Measurements from ENCODE around the gene TMPRSS11E.

Gene TMPRSS11E

GRCh38 chr4:68430337-68430736 lies 16.9 kb upstream of the TMPRSS11E start:
- Histone ChIP-seq H3K9ac (ENCODE audit: low read length) (no peak overlapping the region), H3K36me3 (ENCODE audit: control insufficient read depth, insufficient read depth, low read length) (no peaks in the 10 kb centered on the region), H3K4me1 (ENCODE audit: control insufficient read depth, insufficient read depth, low read length) (no peaks in the 10 kb centered on the region), H3K4me3 (ENCODE audit: low read length) (no peak overlapping the region), H3K27me3 (ENCODE audit: control insufficient read depth, insufficient read depth, low read length) (no peaks in the 10 kb centered on the region), H3K27ac (ENCODE audit: low read depth, low read length) (no peak overlapping the region)

GRCh38 chr4:68432320-68432719 lies 14.9 kb upstream of the TMPRSS11E start:
- Histone ChIP-seq H3K9ac (ENCODE audit: low read length) (no peak overlapping the region), H3K27me3 (ENCODE audit: control insufficient read depth, insufficient read depth, low read length) (no peaks in the 10 kb centered on the region), H3K27ac (ENCODE audit: low read depth, low read length) (no peak overlapping the region), H3K4me3 (ENCODE audit: low read length) (no peak overlapping the region), H3K4me1 (ENCODE audit: control insufficient read depth, insufficient read depth, low read length) (no peaks in the 10 kb centered on the region), H3K36me3 (ENCODE audit: control insufficient read depth, insufficient read depth, low read length) (no peaks in the 10 kb centered on the region)

GRCh38 chr4:68433582-68433981 lies 13.7 kb upstream of the TMPRSS11E start:
- Histone ChIP-seq H3K4me1 (ENCODE audit: control insufficient read depth, insufficient read depth, low read length) (no peaks in the 10 kb centered on the region), H3K27me3 (ENCODE audit: control insufficient read depth, insufficient read depth, low read length) (no peaks in the 10 kb centered on the region), H3K36me3 (ENCODE audit: control insufficient read depth, insufficient read depth, low read length) (no peaks in the 10 kb centered on the region), H3K27ac (ENCODE audit: low read depth, low read length) (no peak overlapping the region), H3K4me3 (ENCODE audit: low read length) (no peak overlapping the region), H3K9ac (ENCODE audit: low read length) (no peak overlapping the region)

GRCh38 chr4:68434277-68434676 lies 13.0 kb upstream of the TMPRSS11E start:
- H3K27ac ChIP-seq (ENCODE audit: low read depth, low read length) = no peak overlapping the region
- H3K36me3 ChIP-seq (ENCODE audit: control insufficient read depth, insufficient read depth, low read length) = no peaks in the 10 kb centered on the region
- no peaks in the 10 kb centered on the region for H3K4me1 ChIP-seq (ENCODE audit: control insufficient read depth, insufficient read depth, low read length)
- H3K9ac ChIP-seq (ENCODE audit: low read length) = no peak overlapping the region
- H3K4me3 ChIP-seq (ENCODE audit: low read length) = no peak overlapping the region
- H3K27me3 ChIP-seq (ENCODE audit: control insufficient read depth, insufficient read depth, low read length) = no peaks in the 10 kb centered on the region

- Histone ChIP-seq H3K4me3 (ENCODE audit: low read length) (no peak overlapping the region), H3K9ac (ENCODE audit: low read length) (no peak overlapping the region), H3K36me3 (ENCODE audit: control insufficient read depth, insufficient read depth, low read length) (no peaks in the 10 kb centered on the region), H3K4me1 (ENCODE audit: control insufficient read depth, insufficient read depth, low read length) (no peaks in the 10 kb centered on the region), H3K27me3 (ENCODE audit: control insufficient read depth, insufficient read depth, low read length) (no peaks in the 10 kb centered on the region), H3K27ac (ENCODE audit: low read depth, low read length) (no peak overlapping the region)
Measured at GRCh38 chr4:68434836-68435235, 12.4 kb upstream of the TMPRSS11E start.

- H3K36me3 ChIP-seq (ENCODE audit: control insufficient read depth, insufficient read depth, low read length) = no peaks in the 10 kb centered on the region
Measured at GRCh38 chr4:68445111-68445510, 2.2 kb upstream of the TMPRSS11E start.

GRCh38 chr4:68451246-68452211 lies 4.3 kb downstream of the TMPRSS11E start:
- no peaks in the 10 kb centered on the region for H3K27me3 ChIP-seq (ENCODE audit: control insufficient read depth, insufficient read depth, low read length)
- no peak overlapping the region for H3K9ac ChIP-seq (ENCODE audit: low read length)
- H3K4me3 ChIP-seq (ENCODE audit: low read length) = no peak overlapping the region
- H3K36me3 ChIP-seq (ENCODE audit: control insufficient read depth, insufficient read depth, low read length) = no peaks in the 10 kb centered on the region
- no peak overlapping the region for H3K27ac ChIP-seq (ENCODE audit: low read depth, low read length)
- H3K4me1 ChIP-seq (ENCODE audit: control insufficient read depth, insufficient read depth, low read length) = no peaks in the 10 kb centered on the region

More at GRCh38 chr4:68445111-68445510, 2.2 kb upstream of the TMPRSS11E start:
- H3K27me3 ChIP-seq (ENCODE audit: control insufficient read depth, insufficient read depth, low read length) = no peaks in the 10 kb centered on the region
- no peak overlapping the region for H3K4me3 ChIP-seq (ENCODE audit: low read length)
- H3K27ac ChIP-seq (ENCODE audit: low read depth, low read length) = no peak overlapping the region
- no peaks in the 10 kb centered on the region for H3K4me1 ChIP-seq (ENCODE audit: control insufficient read depth, insufficient read depth, low read length)
- no peak overlapping the region for H3K9ac ChIP-seq (ENCODE audit: low read length)

GRCh38 chr4:68460085-68460484 lies 12.8 kb downstream of the TMPRSS11E start:
- no peaks in the 10 kb centered on the region for H3K4me1 ChIP-seq (ENCODE audit: control insufficient read depth, insufficient read depth, low read length)
- no peak overlapping the region for H3K4me3 ChIP-seq (ENCODE audit: low read length)
- H3K9ac ChIP-seq (ENCODE audit: low read length) = no peak overlapping the region
- no peaks in the 10 kb centered on the region for H3K36me3 ChIP-seq (ENCODE audit: control insufficient read depth, insufficient read depth, low read length)
- no peaks in the 10 kb centered on the region for H3K27me3 ChIP-seq (ENCODE audit: control insufficient read depth, insufficient read depth, low read length)
- no peak overlapping the region for H3K27ac ChIP-seq (ENCODE audit: low read depth, low read length)

GRCh38 chr4:68461790-68462189 lies 14.5 kb downstream of the TMPRSS11E start:
- no peaks in the 10 kb centered on the region for H3K4me1 ChIP-seq (ENCODE audit: control insufficient read depth, insufficient read depth, low read length)
- H3K4me3 ChIP-seq (ENCODE audit: low read length) = no peak overlapping the region
- H3K9ac ChIP-seq (ENCODE audit: low read length) = no peak overlapping the region
- H3K36me3 ChIP-seq (ENCODE audit: control insufficient read depth, insufficient read depth, low read length) = no peaks in the 10 kb centered on the region
- H3K27me3 ChIP-seq (ENCODE audit: control insufficient read depth, insufficient read depth, low read length) = no peaks in the 10 kb centered on the region
- H3K27ac ChIP-seq (ENCODE audit: low read depth, low read length) = no peak overlapping the region

- H3K27ac ChIP-seq (ENCODE audit: low read depth, low read length) = no peak overlapping the region
- no peaks in the 10 kb centered on the region for H3K36me3 ChIP-seq (ENCODE audit: control insufficient read depth, insufficient read depth, low read length)
- H3K4me1 ChIP-seq (ENCODE audit: control insufficient read depth, insufficient read depth, low read length) = no peaks in the 10 kb centered on the region
- H3K9ac ChIP-seq (ENCODE audit: low read length) = no peak overlapping the region
- H3K27me3 ChIP-seq (ENCODE audit: control insufficient read depth, insufficient read depth, low read length) = no peaks in the 10 kb centered on the region
- no peak overlapping the region for H3K4me3 ChIP-seq (ENCODE audit: low read length)
Measured at GRCh38 chr4:68462691-68463090, 15.4 kb downstream of the TMPRSS11E start.

- Histone ChIP-seq H3K4me3 (ENCODE audit: low read length) (no peak overlapping the region), H3K4me1 (ENCODE audit: control insufficient read depth, insufficient read depth, low read length) (no peaks in the 10 kb centered on the region), H3K9ac (ENCODE audit: low read length) (no peak overlapping the region), H3K27me3 (ENCODE audit: control insufficient read depth, insufficient read depth, low read length) (no peaks in the 10 kb centered on the region), H3K27ac (ENCODE audit: low read depth, low read length) (no peak overlapping the region), H3K36me3 (ENCODE audit: control insufficient read depth, insufficient read depth, low read length) (no peaks in the 10 kb centered on the region)
Measured at GRCh38 chr4:68463796-68464195, 16.5 kb downstream of the TMPRSS11E start.

- H3K36me3 ChIP-seq (ENCODE audit: control insufficient read depth, insufficient read depth, low read length) = no peaks in the 10 kb centered on the region
- no peak overlapping the region for H3K27ac ChIP-seq (ENCODE audit: low read depth, low read length)
- H3K4me3 ChIP-seq (ENCODE audit: low read length) = no peak overlapping the region
- H3K4me1 ChIP-seq (ENCODE audit: control insufficient read depth, insufficient read depth, low read length) = no peaks in the 10 kb centered on the region
- H3K27me3 ChIP-seq (ENCODE audit: control insufficient read depth, insufficient read depth, low read length) = no peaks in the 10 kb centered on the region
- H3K9ac ChIP-seq (ENCODE audit: low read length) = no peak overlapping the region
Measured at GRCh38 chr4:68465058-68465457, 17.8 kb downstream of the TMPRSS11E start.

- H3K36me3 ChIP-seq (ENCODE audit: control insufficient read depth, insufficient read depth, low read length) = no peaks in the 10 kb centered on the region
- no peak overlapping the region for H3K27ac ChIP-seq (ENCODE audit: low read depth, low read length)
- no peaks in the 10 kb centered on the region for H3K27me3 ChIP-seq (ENCODE audit: control insufficient read depth, insufficient read depth, low read length)
- H3K4me3 ChIP-seq (ENCODE audit: low read length) = no peak overlapping the region
- H3K9ac ChIP-seq (ENCODE audit: low read length) = no peak overlapping the region
- H3K4me1 ChIP-seq (ENCODE audit: control insufficient read depth, insufficient read depth, low read length) = no peaks in the 10 kb centered on the region
Measured at GRCh38 chr4:68466185-68466584, 18.9 kb downstream of the TMPRSS11E start.
